HG03460 (cell line): Measurements from ENCODE around the gene CELSR1.
"Not testable (repeated sequence)": the region's sequence is repeated elsewhere in the genome, so short reads cannot be mapped to it uniquely, and the experiment has no call there.

ENCODE experiments used
- ATAC-seq: cut with Tn5 transposase; IDR thresholded peaks from one replicate; pipeline ENCODE4 v1.9.1; 2021; ENCODE audit not compliant: unreplicated experiment

Gene CELSR1

GRCh38 chr22:46516112-46516487, 21.3 kb downstream of the CELSR1 start:
- ATAC-seq, result not testable (repeated sequence)

GRCh38 chr22:46515208-46516111, 22.0 kb downstream of the CELSR1 start:
- no peak for ATAC-seq

- no peak for ATAC-seq
These were observed 22.7 kb downstream of the CELSR1 start for GRCh38 chr22:46514592-46515207.

GRCh38 chr22:46513908-46514550, 23.4 kb downstream of the CELSR1 start:
- no peak for ATAC-seq

- ATAC-seq, result no peak
These were observed 24.7 kb downstream of the CELSR1 start for GRCh38 chr22:46512683-46513082.

GRCh38 chr22:46512039-46512370, 25.4 kb downstream of the CELSR1 start:
- no peak for ATAC-seq

GRCh38 chr22:46511151-46512038, 26.0 kb downstream of the CELSR1 start:
- ATAC-seq, result no peak

GRCh38 chr22:46509416-46510089, 27.9 kb downstream of the CELSR1 start:
- ATAC-seq, result no peak

GRCh38 chr22:46508491-46508999, 28.9 kb downstream of the CELSR1 start:
- ATAC-seq, result no peak

- ATAC-seq, result no peak
These were observed 29.7 kb downstream of the CELSR1 start for GRCh38 chr22:46507451-46508425.

GRCh38 chr22:46504584-46504983, 32.8 kb downstream of the CELSR1 start:
- ATAC-seq, result no peak

- ATAC-seq, result no peak
These were observed 34.8 kb downstream of the CELSR1 start for GRCh38 chr22:46502440-46503175.

GRCh38 chr22:46501701-46502100, 35.7 kb downstream of the CELSR1 start:
- no peak for ATAC-seq

- not testable (repeated sequence) for ATAC-seq
These were observed 36.2 kb downstream of the CELSR1 start for GRCh38 chr22:46501265-46501664.

- ATAC-seq, result no peak
These were observed 37.2 kb downstream of the CELSR1 start for GRCh38 chr22:46500201-46500600.

GRCh38 chr22:46499805-46500189, 37.6 kb downstream of the CELSR1 start:
- no peak for ATAC-seq

- ATAC-seq, result no peak
These were observed 45.5 kb downstream of the CELSR1 start for GRCh38 chr22:46491946-46492345.

- ATAC-seq, result no peak
These were observed 46.9 kb downstream of the CELSR1 start for GRCh38 chr22:46490538-46490937.
